Thoracic aorta (tissue), 2 donors: ENCODE results near the gene CDK8. TPM values are rescaled to one million over a fixed set of nuclear protein-coding genes. Genes with fewer than 3 reads are reported as not detected.
A peak's percentile ranks its signal among the peaks of the same experiment; 100 is the strongest.

Source experiments
- ATAC-seq: fragments of 150-250 bp; one replicate; pipeline ENCODE4 v1.8.0; 2017; ENCODE audit warnings: low read depth; ENCODE audit not compliant: insufficient number of reproducible peaks, low FRiP score
- DNase-seq: peaks from one replicate; pipeline ENCODE4 v3.0.0-alpha.2; 2020; ENCODE audit warnings: low spot score
- H3K27ac ChIP-seq, 2 donors: fragments of 200-600 bp; sonication (generic); 1 replicate in 1 of 2; 2 replicates in 1 of 2; pipeline ENCODE4 v1.5.1; 2016; ENCODE audit warnings: mild to moderate bottlenecking in 2 of 2, moderate library complexity in 2 of 2
- H3K27me3 ChIP-seq: fragments of 200-600 bp; sonication (generic); replicated peaks from 2 replicates; pipeline ENCODE4 v1.6.0; 2016; ENCODE audit warnings: mild to moderate bottlenecking; ENCODE audit not compliant: insufficient read depth
- H3K36me3 ChIP-seq: fragments of 200-600 bp; sonication (generic); one replicate; pipeline ENCODE4 v1.5.1; 2016
- H3K4me1 ChIP-seq, 2 donors: fragments of 200-600 bp; sonication (generic); 1 replicate in 1 of 2; 2 replicates in 1 of 2; pipeline versions ENCODE4 v1.5.1 to v1.6.0; 2016; ENCODE audit warnings: low read depth in 2 of 2, mild to moderate bottlenecking in 1 of 2; ENCODE audit not compliant: control insufficient read depth in 1 of 2
- H3K4me3 ChIP-seq: fragments of 200-600 bp; sonication (generic); 2 replicates; pipeline ENCODE4 v1.5.1; 2016; ENCODE audit warnings: mild to moderate bottlenecking
- H3K9me3 ChIP-seq: fragments of 200-600 bp; sonication (generic); 2 replicates; pipeline ENCODE4 v1.5.1; 2016
- CTCF ChIP-seq: fragments of 200-600 bp; sonication (generic); IDR thresholded peaks from one replicate; pipeline ENCODE4 v1.5.1; 2019; ENCODE audit warnings: antibody characterized with exemption
- total RNA-seq, 2 donors: library from RNA; depleted of rRNA; stranded (reverse); fragments of >200 nt; gene quantifications; one replicate each; pipeline versions ENCODE4 v1.1.0 to v1.2.3, GENCODE V29; 2016

Gene CDK8
- total RNA-seq, 2 donors from 2014 or later: 5.8 to 11.2 TPM

- no peaks in the 10 kb centered on the region for H3K36me3 ChIP-seq
- TF ChIP-seq CTCF: no peak
- H3K27me3 ChIP-seq: no peaks in the 10 kb centered on the region
- H3K9me3 ChIP-seq: no peaks in the 10 kb centered on the region
- DNase-seq (no peak), ATAC-seq (no peak)
- H3K4me1 ChIP-seq: peaks cover 7 to 23% of the 10 kb centered on the region in 2 donors
- H3K27ac ChIP-seq: no peak overlapping the region
- H3K4me3 ChIP-seq: peak overlapping the region; percentile 81
These were observed 1.9 kb downstream of the CDK8 start for GRCh38 chr13:26255691-26256277.

DNA sequence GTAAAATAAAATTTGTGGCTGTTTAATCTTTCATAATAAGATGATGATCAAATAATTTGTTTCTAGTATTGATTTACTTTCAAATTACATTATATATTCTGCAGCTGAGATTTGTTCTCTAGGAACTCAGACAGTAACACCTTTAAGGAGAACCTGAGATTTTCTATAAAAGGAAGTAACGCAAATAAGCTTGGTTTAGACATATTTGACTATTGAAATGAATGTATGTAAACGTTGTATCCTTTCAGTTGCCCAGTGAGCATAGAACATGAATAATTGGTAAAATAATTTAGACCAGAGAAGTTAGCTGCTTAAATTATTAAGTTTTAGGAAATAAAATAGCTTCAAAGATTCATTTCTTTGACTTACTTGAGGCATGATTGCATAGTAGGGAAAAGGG is 3.1 kb downstream of the CDK8 start:
- Histone ChIP-seq H3K9me3 (no peaks in the 10 kb centered on the region), H3K36me3 (no peaks in the 10 kb centered on the region), H3K4me3 (no peak overlapping the region), H3K27me3 (no peaks in the 10 kb centered on the region), H3K27ac (no peak overlapping the region), H3K4me1 (peaks cover 7 to 23% of the 10 kb centered on the region in 2 donors)
- no peak for ATAC-seq
- DNase-seq: no peak
- TF ChIP-seq CTCF: no peak

- ATAC-seq (no peak), DNase-seq (no peak)
- no peaks in the 10 kb centered on the region for H3K36me3 ChIP-seq
- TF ChIP-seq CTCF: no peak
- H3K27me3 ChIP-seq: no peaks in the 10 kb centered on the region
- H3K9me3 ChIP-seq: no peaks in the 10 kb centered on the region
- H3K4me3 ChIP-seq: no peak overlapping the region
- H3K27ac ChIP-seq: no peak overlapping the region
- peaks cover 7 to 23% of the 10 kb centered on the region in 2 donors for H3K4me1 ChIP-seq
These were observed 5.7 kb downstream of the CDK8 start for GRCh38 chr13:26259634-26260033.

- Histone ChIP-seq H3K4me1 (peaks cover 0 to under 1% of the 10 kb centered on the region in 2 donors), H3K36me3 (no peaks in the 10 kb centered on the region), H3K27ac (no peak overlapping the region), H3K9me3 (no peaks in the 10 kb centered on the region), H3K4me3 (no peak overlapping the region), H3K27me3 (no peaks in the 10 kb centered on the region)
- ATAC-seq: no peak
- no peak for DNase-seq
- no peak for TF ChIP-seq CTCF
These were observed 8.2 kb downstream of the CDK8 start for GRCh38 chr13:26262156-26262555.

DNA sequence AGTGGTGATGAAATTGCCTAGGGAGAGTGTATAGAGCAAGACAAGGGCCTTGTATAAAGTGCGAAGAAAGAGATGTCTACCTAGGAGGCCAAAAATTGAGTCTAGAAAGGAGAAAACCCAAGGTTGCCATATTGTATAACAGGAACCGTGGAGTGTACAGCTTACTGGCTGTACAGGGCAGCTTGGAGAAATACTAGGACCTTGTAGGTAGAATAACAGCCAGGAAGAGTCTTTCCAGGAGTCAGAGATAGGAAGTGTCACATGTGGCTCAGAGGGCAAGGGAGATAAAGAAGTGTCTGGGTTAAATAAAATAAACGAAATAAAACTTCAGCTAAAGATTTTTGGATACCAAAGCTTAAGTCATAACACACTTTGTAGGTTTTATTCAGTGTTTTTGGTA is 12.4 kb downstream of the CDK8 start:
- no peak overlapping the region for H3K27ac ChIP-seq
- no peak overlapping the region for H3K4me3 ChIP-seq
- no peak for TF ChIP-seq CTCF

More for the DNA sequence above, 12.4 kb downstream of the CDK8 start:
- H3K27me3 ChIP-seq: no peaks in the 10 kb centered on the region
- H3K9me3 ChIP-seq: no peaks in the 10 kb centered on the region
- no peaks in the 10 kb centered on the region for H3K36me3 ChIP-seq
- H3K4me1 ChIP-seq: peaks cover 0 to 7% of the 10 kb centered on the region in 2 donors
- no peak for DNase-seq
- no peak for ATAC-seq
